Gastroesophageal sphincter (tissue), 3 donors: ENCODE data around the gene ARPP21.

Experiments
- EP300 ChIP-seq: sonication (generic); formaldehyde crosslinking; IDR thresholded peaks from one replicate; pipeline ENCODE4 v1.6.1; 2017; ENCODE audit warnings: antibody characterized with exemption, mild to moderate bottlenecking
- POLR2A ChIP-seq, 2 donors: fragments of 450-650 bp; IDR thresholded peaks; one replicate each; pipeline ENCODE4 v1.6.1; 2017; ENCODE audit warnings: antibody characterized with exemption in 2 of 2, mild to moderate bottlenecking in 2 of 2, moderate library complexity in 1 of 2
- POLR2AphosphoS5 ChIP-seq: sonication (generic); formaldehyde crosslinking; IDR thresholded peaks from one replicate; pipeline ENCODE4 v1.6.1; 2017; ENCODE audit warnings: antibody characterized with exemption
- TF ChIP-seq, protein P1 (sequence below), 4 experiments: fragments of 200-600 bp in 2 of 4; fragments of 450-650 bp in 2 of 4; sonication (generic) in 1 of 4; IDR thresholded peaks; one replicate each; pipeline ENCODE4 v1.5.1; 2017 to 2019; ENCODE audit warnings: antibody characterized with exemption in 4 of 4, mild to moderate bottlenecking in 2 of 4, moderate library complexity in 2 of 4

DNA sequence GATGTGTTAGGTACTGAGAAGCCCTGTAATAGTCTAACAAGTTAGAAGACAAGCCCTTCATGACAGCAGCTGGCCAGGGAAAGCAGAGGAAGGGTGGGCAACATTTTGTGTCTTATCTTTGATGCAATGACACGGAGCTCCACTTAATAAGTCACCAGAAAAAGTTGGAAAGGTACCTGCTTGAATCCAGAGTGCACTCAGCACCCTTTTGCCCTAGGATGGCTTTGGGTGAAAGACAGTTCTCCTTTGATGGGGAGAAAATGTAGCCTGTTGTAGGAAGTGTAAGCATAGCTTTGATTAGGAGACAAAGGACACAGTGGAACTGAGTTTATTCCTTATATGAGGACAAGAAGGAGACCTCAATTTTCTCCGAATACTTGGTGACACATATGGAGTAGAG, 137.0 kb downstream of the ARPP21 start:
- TF ChIP-seq, protein P1, sequence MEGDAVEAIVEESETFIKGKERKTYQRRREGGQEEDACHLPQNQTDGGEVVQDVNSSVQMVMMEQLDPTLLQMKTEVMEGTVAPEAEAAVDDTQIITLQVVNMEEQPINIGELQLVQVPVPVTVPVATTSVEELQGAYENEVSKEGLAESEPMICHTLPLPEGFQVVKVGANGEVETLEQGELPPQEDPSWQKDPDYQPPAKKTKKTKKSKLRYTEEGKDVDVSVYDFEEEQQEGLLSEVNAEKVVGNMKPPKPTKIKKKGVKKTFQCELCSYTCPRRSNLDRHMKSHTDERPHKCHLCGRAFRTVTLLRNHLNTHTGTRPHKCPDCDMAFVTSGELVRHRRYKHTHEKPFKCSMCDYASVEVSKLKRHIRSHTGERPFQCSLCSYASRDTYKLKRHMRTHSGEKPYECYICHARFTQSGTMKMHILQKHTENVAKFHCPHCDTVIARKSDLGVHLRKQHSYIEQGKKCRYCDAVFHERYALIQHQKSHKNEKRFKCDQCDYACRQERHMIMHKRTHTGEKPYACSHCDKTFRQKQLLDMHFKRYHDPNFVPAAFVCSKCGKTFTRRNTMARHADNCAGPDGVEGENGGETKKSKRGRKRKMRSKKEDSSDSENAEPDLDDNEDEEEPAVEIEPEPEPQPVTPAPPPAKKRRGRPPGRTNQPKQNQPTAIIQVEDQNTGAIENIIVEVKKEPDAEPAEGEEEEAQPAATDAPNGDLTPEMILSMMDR (IDR thresholded peaks at IDR 0.05), result no peak
- TF ChIP-seq EP300 (no peak), POLR2AphosphoS5 (no peak), POLR2A (IDR thresholded peaks at IDR 0.05) (no peak)
